Natural killer cell (primary cell): ENCODE results near the gene PXMP4. TPM values are rescaled to one million over a fixed set of nuclear protein-coding genes. Genes with fewer than 3 reads are reported as not detected.

Experiments
- ATAC-seq, 3 donors: fragments of 150-1000 bp in 2 of 3; fragments of 200-7000 bp in 1 of 3; cut with Tn5 transposase; 1 replicate in 1 of 3; 2 replicates in 2 of 3; pipeline ENCODE4 v1.10.0; 2021; ENCODE audit warnings: mild to moderate bottlenecking in 2 of 3, moderate library complexity in 2 of 3
- DNase-seq, 2 donors: peaks; one replicate each; pipeline versions ENCODE4 v3.0.0 to v3.0.0-alpha.2; 2013 to 2021; ENCODE audit warnings: mixed read lengths in 1 of 2
- H3K27ac ChIP-seq: one replicate; pipeline ENCODE4 v1.5.1; 2013; ENCODE audit warnings: mild to moderate bottlenecking, low read length
- H3K27me3 ChIP-seq: one replicate; pipeline ENCODE4 v1.6.1; 2013; ENCODE audit warnings: low read length; ENCODE audit not compliant: control insufficient read depth, insufficient read depth
- H3K36me3 ChIP-seq: one replicate; pipeline ENCODE4 v1.6.1; 2013; ENCODE audit warnings: low read length; ENCODE audit not compliant: control insufficient read depth, insufficient read depth
- H3K4me1 ChIP-seq: one replicate; pipeline ENCODE4 v1.6.1; 2013; ENCODE audit warnings: low read length; ENCODE audit not compliant: control insufficient read depth, insufficient read depth
- H3K4me3 ChIP-seq: one replicate; pipeline ENCODE4 v1.5.1; 2013; ENCODE audit warnings: low read length
- H3K9me3 ChIP-seq: one replicate; pipeline ENCODE4 v1.6.1; 2013; ENCODE audit warnings: low read length; ENCODE audit not compliant: control insufficient read depth, insufficient read depth
- H3K27ac Mint-ChIP-seq, 2 donors: one replicate each; pipeline ENCODE4 v1.8.0; 2022; ENCODE audit warnings: mild to moderate bottlenecking in 2 of 2, mixed read lengths in 2 of 2, moderate library complexity in 1 of 2
- H3K27me3 Mint-ChIP-seq, 2 donors: one replicate each; pipeline ENCODE4 v1.8.0; 2022; ENCODE audit warnings: low read depth in 2 of 2, mixed read lengths in 2 of 2
- H3K36me3 Mint-ChIP-seq: one replicate; pipeline ENCODE4 v1.8.0; 2022; ENCODE audit warnings: mixed read lengths
- H3K4me1 Mint-ChIP-seq, 2 donors: one replicate each; pipeline ENCODE4 v1.8.0; 2022; ENCODE audit warnings: mixed read lengths in 2 of 2
- H3K4me3 Mint-ChIP-seq: one replicate; pipeline ENCODE4 v1.8.0; 2022; ENCODE audit warnings: mild to moderate bottlenecking, moderate library complexity, mixed read lengths
- H3K9me3 Mint-ChIP-seq, 2 donors: one replicate each; pipeline ENCODE4 v1.8.0; 2022; ENCODE audit warnings: mixed read lengths in 2 of 2
- CTCF ChIP-seq: fragments of 200-600 bp; IDR thresholded peaks from one replicate; pipeline ENCODE4 v1.8.0; 2022; ENCODE audit warnings: antibody characterized with exemption
- WGBS: methylation state at CpG from one replicate; pipeline ENCODE4 v1.1.7; 2013; ENCODE audit warnings: missing lambda C conversion rate; ENCODE audit not compliant: insufficient coverage; 5-methylcytosine and 5-hydroxymethylcytosine counted together
- intact Hi-C: fragments of 100-400 bp; cut with micrococcal nuclease; formaldehyde crosslinking; loops from one replicate; pipeline ENCODE4 v1.14.2; 2022
- total RNA-seq, 4 donors: library from RNA; stranded (reverse); fragments of 120-200 nt in 1 of 4; gene quantifications; one replicate each; pipeline versions ENCODE4 v1.2.3 to v1.2.4, GENCODE V29; 2013 to 2022

PXMP4 gene
- total RNA-seq, 3 donors from 2014 or later (not counting 1 experiment from before 2014, with no cell fraction given), result 4.7 to 6.6 (median 6.2) TPM

- WGBS, result 84% methylated on average over 14 of the region's 14 CpGs
- no peaks in the 10 kb centered on the region for H3K9me3 Mint-ChIP-seq
- intact Hi-C loops, result no loop called here
- Histone ChIP-seq H3K4me3 (no peak overlapping the region), H3K36me3 (no peaks in the 10 kb centered on the region), H3K9me3 (no peaks in the 10 kb centered on the region), H3K27ac (no peak overlapping the region), H3K4me1 (peaks cover 3% of the 10 kb centered on the region), H3K27me3 (no peaks in the 10 kb centered on the region)
- ATAC-seq (no peak), DNase-seq (no peak)
- peaks cover 0 to 5% of the 10 kb centered on the region in 2 donors for H3K4me1 Mint-ChIP-seq
- no peak overlapping the region for H3K4me3 Mint-ChIP-seq
- no peak overlapping the region for H3K27ac Mint-ChIP-seq
- TF ChIP-seq CTCF, result no peak
- H3K36me3 Mint-ChIP-seq, result no peaks in the 10 kb centered on the region
- no peaks in the 10 kb centered on the region for H3K27me3 Mint-ChIP-seq
Observed at GRCh38 chr20:33654680-33655161, 65.4 kb downstream of the PXMP4 start.

- intact Hi-C loops, result no loop called here
Observed at GRCh38 chr20:33653900-33654596, 66.1 kb downstream of the PXMP4 start.

GRCh38 chr20:33653218-33653899 lies 66.8 kb downstream of the PXMP4 start:
- 67% methylated on average over 16 of the region's 16 CpGs for WGBS
- Mint-ChIP-seq H3K36me3 (no peaks in the 10 kb centered on the region), H3K4me1 (peaks cover 9 to 12% of the 10 kb centered on the region in 2 donors), H3K9me3 (no peaks in the 10 kb centered on the region), H3K4me3 (no peak overlapping the region), H3K27ac (no peak overlapping the region), H3K27me3 (no peaks in the 10 kb centered on the region)
- intact Hi-C loops, result no loop called here
- Histone ChIP-seq H3K27me3 (no peaks in the 10 kb centered on the region), H3K4me1 (peaks cover 16% of the 10 kb centered on the region), H3K36me3 (no peaks in the 10 kb centered on the region), H3K27ac (no peak overlapping the region), H3K4me3 (no peak overlapping the region), H3K9me3 (no peaks in the 10 kb centered on the region)
- ATAC-seq (peak; percentile 48 to 72 (median 70)), DNase-seq (peak in 1 of 2 donors; percentile 71)
- peak; percentile 47 for TF ChIP-seq CTCF

More at GRCh38 chr20:33653900-33654596, 66.1 kb downstream of the PXMP4 start:
- H3K4me1 ChIP-seq, result peaks cover 9% of the 10 kb centered on the region
- Mint-ChIP-seq H3K9me3 (no peaks in the 10 kb centered on the region), H3K36me3 (no peaks in the 10 kb centered on the region), H3K4me3 (no peak overlapping the region), H3K27me3 (no peaks in the 10 kb centered on the region), H3K27ac (no peak overlapping the region), H3K4me1 (peaks cover 2 to 5% of the 10 kb centered on the region in 2 donors)
- no peaks in the 10 kb centered on the region for H3K36me3 ChIP-seq
- DNase-seq (no peak), ATAC-seq (no peak)
- no peaks in the 10 kb centered on the region for H3K27me3 ChIP-seq
- no peaks in the 10 kb centered on the region for H3K9me3 ChIP-seq
- no peak overlapping the region for H3K27ac ChIP-seq
- 92% methylated on average over 11 of the region's 11 CpGs for WGBS
- no peak overlapping the region for H3K4me3 ChIP-seq
- TF ChIP-seq CTCF, result no peak

Other genes starting within 250 kb of the PXMP4 start
- gene CBFA2T2, start 230.2 kb downstream of the PXMP4 start, total RNA-seq, result 10 to 100 TPM; 16.5 to 27.5 (median 18.5) TPM
- under 1 TPM; 0.25 to 0.41 (median 0.33) TPM for gene C20orf144, start 58.0 kb downstream of the PXMP4 start, total RNA-seq
- gene ACTL10, start 53.4 kb downstream of the PXMP4 start, total RNA-seq, result 1 to 10 TPM in 2 of 3 donors, under 1 TPM in 1; 0.80 to 2.2 (median 1.1) TPM
- 10 to 100 TPM in 2 of 3 donors, 1 to 10 TPM in 1; 9.7 to 18.1 (median 13.4) TPM for gene NECAB3, start 45.9 kb downstream of the PXMP4 start, total RNA-seq
- 1 to 10 TPM; 4.6 to 5.6 (median 4.7) TPM for gene E2F1, start 33.9 kb downstream of the PXMP4 start, total RNA-seq
- gene ZNF341, start 11.7 kb upstream of the PXMP4 start, total RNA-seq, result 1 to 10 TPM; 3.6 to 5.1 (median 4.3) TPM
- gene CHMP4B, start 91.0 kb upstream of the PXMP4 start, total RNA-seq, result 10 to 100 TPM; 63.7 to 74.0 (median 70.0) TPM